HG03066 (cell line): ENCODE data around the gene FERMT2.

Experiments
- ATAC-seq: cut with Tn5 transposase; IDR thresholded peaks from one replicate; pipeline ENCODE4 v1.9.1; 2021; ENCODE audit warnings: low read depth; ENCODE audit not compliant: unreplicated experiment

Gene FERMT2

DNA sequence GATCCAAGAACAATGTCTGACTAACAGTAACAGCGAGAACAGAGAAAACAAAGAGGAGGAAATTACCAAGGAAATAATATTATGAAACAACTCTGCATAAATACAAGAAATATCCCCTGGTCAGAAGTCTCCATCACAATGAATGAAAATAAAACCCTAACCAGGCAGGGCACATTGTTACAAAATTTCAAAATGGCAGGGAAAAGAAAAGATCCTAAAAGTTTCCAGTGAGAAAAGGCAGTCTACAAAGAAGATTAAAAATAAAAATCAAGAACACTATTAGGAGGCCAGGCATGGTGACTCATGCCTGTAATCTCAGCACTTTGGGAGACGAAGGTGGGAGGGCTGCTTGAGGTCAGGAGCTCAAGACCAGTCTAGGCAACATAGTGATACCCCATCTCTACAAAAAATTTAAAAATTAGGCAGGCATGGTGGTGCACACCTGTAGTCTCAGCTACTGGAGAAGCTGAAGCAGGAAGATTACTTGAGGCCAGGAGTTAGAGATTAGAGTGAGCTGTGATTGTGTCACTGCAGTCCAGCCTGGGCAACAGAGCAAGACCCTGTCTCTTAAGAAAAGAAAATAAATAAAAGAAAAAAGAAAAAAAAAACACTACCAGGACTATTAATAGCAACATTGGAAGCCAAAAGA lies 47.8 kb downstream of the FERMT2 start:
- ATAC-seq, result no peak

DNA sequence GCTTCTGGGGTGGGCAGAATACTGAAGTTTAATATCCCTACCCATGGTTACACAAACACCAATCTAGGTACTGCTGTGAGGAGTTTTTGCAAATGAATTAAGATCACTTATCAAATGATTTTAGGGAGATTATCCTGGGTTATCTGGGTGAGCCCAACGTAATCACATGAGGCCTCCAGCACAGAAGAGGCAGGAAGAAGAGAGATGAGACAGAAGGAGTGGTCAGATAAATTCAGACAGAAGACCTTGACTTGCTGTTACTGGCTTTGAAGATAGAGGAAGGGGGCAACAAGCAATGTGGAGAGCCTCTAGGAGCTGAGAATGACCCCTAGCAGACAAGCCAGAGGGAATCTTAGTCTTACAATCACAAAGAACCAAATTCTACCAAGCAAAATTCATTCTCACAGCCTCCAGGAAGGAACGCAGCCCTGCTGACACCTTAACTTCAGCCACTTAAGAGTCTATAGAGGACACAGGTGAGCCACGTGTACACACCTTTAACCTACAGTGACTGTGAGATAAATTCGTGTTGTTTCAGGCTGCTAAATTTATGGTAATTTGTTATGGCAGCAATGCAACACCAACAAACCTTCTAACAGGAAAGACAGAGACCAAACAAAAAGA lies 49.4 kb downstream of the FERMT2 start:
- no peak for ATAC-seq

DNA sequence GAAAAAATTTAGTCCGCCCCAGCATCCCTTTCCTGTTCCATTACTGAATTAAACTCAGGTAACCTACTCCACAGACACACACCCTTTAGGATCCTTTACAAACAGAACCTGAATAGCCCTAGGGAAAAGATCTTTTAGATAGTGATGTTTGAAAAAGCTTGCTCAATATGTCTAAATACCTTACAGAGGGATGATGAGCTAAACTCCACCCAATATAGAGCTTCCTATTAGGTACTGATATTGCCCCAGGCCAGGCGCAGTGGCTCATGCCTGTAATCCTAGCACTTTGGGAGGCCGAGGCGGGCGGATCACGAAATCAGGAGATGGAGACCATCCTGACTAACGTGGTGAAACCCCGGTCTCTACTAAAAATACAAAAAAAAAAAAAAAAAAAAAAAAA lies 50.1 kb downstream of the FERMT2 start:
- no peak for ATAC-seq

DNA sequence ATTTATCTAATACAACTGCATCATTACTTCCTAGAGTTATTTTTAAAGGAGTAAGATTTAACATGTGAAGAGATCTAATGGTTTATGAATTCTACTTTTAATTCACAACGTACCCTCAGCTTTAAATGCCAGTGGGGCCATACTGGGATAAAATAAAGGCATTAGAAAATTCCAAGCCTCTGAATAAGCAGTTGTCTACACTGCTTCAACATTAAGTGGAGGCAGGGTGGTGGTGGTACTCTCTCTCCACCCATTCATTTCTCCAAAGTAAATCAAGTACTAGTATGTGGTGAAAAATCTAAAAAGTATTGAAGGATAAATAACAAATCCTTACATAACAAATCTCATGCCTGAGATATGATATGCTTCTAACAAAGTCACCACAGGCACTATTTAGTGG lies 52.4 kb downstream of the FERMT2 start:
- ATAC-seq, result no peak

DNA sequence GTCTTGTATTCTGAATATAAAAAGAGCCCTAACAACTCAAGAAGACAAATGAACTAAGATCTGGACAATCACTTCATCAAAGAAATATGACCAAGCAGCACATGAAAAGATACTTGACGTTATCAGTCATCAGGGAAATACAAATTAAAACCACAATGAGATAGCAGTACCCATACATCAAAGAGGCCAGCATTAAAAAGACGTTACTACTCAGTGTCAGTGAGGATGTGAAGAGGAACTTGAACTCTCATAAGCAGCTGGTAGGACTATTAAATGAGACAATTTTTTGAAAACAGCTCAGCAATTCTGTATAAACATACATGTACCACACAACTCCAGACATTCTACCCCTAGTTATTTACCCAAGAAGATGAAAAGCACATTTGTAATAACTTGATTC lies 55.9 kb downstream of the FERMT2 start:
- ATAC-seq, result no peak

DNA sequence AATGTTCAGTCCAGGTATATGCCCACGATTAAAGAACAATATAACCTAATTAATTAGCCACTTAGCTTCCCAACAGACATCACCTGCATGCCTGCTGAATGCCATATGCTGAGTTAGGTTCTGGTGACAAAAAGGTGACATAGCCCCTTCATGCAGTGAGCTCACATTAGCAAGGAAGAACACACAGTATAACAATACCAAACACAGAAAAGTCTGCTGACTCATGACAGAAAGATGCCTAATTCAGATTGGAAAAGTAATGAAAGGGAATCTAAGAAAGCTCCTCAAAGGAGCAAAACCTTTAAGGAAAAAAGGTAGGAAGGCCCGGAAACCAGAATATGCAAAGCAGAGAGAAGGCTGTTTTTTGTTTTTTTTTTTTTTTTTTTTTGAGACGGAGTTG lies 59.0 kb downstream of the FERMT2 start:
- ATAC-seq, result no peak

DNA sequence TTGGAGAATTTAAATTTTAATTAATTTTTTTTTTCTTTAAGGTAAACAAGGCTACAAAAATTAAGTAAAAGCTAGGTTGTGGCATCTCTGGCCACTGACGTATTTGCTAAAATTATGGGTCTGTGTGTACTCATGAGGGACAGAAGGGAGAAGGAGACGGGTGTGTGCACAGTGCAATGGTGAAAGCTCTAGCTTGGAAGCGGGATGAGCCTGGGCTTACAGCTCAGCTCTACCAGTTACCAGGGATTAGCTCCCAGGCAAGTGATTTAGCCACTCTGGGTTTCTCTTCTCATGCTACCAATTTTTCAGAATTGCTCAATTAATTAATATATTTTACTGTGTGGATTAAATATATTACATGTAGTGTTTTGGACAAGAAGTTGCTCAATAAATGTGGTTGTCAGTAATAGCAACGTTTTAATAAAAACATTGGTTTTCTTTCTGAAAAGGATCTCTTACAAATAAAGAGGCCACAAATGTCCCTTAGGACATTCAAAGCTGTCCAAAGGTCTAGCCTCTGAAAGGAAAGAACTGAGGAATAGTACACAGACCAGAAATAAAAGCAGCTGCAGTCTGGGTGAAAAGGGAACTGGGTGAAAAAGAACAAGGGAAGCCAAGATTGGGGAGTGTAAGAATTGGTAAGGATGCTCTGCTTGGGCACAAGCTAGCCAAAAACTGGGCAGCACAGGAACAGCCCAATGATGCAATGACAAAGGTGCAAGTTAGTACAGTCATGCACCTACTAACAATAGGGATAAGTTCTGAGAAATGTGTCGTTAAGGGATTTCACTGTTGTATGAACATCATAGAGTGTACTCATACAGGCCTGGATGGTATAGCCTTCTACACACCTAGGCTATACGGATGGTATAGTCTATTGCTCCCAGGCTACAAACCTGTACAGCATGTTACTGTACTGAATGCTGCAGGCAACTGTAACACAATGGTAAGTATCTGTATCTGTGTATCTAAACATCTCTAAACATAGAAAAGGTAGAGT lies 61.7 kb downstream of the FERMT2 start:
- ATAC-seq, result no peak

DNA sequence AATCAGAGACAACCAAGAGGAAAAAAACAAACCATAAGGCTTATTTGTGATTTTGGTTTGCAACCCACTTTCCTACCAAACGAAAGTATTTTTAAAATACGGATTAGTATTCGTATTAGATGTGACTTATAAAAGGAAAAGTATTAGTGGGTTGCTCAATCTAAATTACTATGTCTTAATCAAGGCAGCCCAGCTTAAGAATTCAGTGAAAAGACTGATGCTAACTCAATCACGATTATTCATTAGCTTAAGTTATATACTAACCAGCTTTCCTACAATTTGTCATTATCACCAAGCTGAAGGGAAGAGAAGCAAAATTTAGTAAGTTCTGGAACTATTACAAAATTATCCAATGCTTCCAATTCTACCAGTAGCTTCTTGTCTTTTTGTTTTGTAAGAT lies 62.7 kb downstream of the FERMT2 start:
- ATAC-seq, result no peak

DNA sequence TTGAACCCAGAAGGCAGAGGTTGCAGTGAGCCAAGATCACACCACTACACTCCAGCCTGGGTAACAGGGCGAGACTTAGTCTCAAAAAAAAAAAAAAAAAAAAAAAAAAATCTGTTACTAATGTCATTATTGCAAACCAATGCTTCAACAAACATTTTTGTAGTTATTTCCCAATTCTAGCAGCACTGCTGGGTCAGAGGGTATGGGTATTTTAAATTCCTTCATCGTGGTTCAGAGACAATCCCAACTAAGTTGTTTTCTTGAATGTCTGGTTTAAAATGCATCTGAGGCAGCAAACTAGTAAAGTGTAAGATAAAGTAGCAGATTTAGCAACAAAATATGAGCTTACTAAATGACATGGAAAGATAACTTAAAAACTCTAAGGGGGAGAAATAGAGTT lies 65.6 kb downstream of the FERMT2 start:
- no peak for ATAC-seq

DNA sequence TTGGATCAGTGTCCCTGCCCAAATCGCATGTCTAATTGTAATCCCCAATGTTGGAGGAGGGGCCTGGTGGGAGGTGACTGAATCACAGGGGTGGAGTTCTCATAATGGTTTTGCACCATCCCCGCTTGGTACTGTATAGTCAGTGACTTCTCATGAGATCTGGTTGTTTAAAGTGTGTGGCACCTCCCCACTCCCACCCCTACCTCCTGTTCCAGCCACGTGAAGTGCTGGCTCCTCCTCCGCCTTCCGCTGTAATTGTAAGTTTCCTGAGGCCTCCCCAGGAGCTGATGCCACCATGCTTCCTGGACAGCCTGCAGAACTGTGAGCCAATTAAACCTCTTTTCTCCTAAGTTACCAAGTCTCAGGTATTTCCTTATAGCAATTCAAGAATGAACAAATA lies 67.2 kb downstream of the FERMT2 start:
- no peak for ATAC-seq

DNA sequence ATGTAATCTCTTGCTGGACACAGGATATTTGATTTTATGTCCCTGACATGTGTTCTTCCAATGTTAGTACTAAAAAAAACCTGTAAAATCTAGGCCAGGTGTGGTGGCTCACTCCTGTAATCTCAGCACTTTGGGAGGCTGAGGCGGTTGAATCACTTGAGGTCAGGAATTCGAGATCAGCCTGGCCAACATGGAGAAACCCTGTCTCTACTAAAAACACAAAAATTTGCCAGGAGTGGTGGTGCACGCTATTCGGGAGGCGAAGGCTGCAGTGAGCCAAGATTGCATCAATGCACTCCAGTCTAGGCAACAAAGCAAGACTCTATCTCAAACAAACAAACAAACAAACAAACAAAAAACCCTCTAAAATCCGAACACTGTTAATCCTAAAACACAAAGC lies 68.0 kb downstream of the FERMT2 start:
- no peak for ATAC-seq

DNA sequence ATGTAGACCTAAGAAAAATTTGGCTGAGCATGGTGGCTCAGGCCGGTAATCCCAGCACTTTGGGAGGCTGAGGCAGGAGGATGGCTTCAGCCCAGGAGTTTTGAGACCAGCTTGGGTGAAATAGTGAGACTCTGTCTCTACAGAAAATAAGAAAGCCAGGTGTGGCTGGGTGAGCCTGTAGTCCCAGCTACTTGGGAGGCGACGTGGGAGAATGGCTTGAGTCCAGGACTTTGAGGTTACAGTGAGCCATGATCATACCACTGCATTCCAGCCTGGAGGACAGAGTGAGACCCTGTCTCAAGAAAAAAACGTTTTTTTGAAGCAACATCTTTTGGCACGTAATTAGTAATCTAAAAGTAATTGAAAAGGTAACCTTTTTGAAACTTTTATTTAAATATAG lies 70.9 kb downstream of the FERMT2 start:
- ATAC-seq, result no peak

DNA sequence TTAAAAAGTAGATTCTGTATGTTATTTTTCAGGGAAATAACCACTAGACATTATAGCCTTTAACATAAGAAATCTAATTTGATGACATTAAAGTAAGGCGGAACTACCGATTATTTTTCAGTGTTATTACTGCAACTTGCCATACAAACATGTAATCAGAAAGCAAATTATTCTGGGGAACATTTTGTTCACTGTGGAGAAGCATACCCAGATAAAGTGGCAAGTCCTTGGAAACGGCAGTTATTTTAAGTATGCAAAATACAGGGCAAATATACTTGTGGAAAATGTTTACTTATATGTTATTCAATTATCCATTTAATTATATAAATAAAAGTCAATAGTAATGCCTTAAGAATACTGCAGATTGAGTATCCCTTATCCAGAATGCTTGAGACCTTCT lies 71.9 kb downstream of the FERMT2 start:
- ATAC-seq, result no peak

DNA sequence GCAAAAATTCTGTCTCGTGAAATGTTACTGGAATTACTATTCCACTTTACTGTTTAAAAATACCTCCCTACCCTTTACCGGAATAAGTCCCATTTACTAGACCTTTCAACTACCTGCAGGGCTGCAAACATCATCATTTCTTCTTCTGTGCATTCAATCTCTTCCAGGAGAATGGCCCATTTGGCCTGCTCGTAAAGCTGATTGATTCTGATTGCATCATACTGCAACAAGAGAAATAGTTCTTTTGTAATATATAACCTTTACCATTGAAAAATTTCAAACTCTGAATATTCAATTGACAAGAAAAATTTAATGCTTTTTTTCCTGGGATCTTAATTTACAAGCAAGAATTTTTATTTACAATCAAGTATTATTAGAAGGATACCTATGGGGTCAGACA lies 72.4 kb downstream of the FERMT2 start:
- no peak for ATAC-seq

DNA sequence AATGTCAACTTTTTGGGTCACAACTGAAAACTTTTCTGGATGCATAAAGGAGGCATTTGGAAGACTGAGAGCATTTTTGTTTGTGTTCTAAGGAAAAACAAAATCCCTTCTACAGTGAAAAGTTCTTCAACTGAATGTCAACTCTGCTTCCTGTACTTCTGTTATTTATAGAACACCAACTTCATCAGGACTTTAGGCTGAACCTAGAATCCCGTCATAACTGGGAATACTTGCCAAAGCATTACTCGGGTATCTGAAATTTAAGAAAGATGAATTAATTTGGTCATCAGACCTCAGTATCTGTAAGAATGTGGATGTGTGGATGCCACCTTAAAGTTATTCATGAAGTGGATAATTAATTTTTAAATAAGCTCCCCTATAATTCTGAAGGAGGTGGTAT lies 73.2 kb downstream of the FERMT2 start:
- no peak for ATAC-seq

DNA sequence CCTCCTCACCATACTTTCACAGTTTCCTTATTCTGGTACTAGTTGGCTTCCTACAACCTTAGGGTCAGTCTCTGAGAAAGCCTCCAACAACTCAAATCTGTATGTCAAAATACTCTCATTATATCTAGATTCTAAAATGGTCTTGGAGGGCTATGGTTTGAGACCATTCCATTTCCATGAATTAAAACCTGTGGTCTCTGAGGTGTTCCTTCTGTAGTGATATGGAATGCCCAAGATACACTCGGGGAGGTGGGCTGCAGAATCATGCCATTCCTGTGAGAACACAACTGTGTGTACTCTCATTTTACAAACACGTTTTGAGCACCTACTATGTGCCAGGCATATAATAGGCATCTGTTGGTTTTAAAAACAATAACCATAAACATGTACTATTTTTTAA lies 74.0 kb downstream of the FERMT2 start:
- no peak for ATAC-seq

DNA sequence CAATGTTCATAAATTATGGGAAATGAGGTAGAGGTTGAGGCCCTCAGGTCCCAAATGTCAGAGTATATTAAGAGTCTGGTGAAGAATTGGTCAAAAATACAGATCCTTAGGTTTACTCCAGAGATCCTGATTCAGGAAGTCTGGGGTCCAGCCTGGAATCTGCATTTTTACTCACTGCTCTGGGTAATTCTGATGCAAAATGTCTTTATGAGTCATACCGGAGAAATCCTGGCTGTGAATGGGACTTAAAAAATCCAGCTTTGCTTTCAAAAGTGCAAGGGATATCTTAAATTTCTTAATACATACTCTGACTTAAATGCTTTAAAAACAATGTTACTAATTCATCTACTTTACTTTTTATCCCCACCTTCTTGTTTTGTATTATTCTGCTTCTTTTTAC lies 74.5 kb downstream of the FERMT2 start:
- ATAC-seq, result no peak

DNA sequence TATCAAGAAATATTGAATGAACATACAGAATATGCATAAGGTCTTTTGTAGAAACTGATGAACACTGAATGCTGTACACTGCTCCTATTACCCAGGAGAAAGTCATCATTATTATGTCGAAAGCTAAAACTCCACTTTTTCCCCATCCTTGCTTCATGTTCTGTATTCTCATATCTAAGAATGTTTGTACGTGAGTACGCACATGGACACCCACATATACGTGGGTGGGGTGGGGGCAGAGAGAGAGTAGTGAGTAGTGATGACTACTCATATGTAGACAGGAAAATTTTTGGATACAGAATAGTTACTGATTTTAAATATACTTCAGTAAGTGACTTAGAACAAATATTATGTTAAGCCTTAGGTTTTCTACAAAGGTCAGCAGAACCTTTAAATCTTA lies 75.1 kb downstream of the FERMT2 start:
- ATAC-seq, result no peak

DNA sequence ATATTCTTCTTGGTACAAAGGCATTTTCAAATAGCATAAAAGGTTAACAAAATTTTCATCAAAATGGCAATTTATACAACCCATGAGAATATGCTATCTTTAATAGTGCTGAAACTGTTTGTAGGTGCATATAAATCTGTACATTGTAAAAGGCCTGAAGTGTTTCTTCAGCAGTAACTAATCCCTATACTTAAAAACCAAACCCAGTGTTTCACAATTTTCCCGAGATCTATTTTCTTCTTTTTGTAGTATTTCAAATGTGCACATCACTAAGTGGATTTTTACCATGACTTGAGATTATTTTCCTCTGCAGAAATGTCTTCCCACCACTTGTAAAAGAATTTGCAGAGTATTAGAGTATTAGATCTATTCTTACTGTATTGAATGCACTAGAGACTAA lies 76.5 kb downstream of the FERMT2 start:
- ATAC-seq, result no peak

DNA sequence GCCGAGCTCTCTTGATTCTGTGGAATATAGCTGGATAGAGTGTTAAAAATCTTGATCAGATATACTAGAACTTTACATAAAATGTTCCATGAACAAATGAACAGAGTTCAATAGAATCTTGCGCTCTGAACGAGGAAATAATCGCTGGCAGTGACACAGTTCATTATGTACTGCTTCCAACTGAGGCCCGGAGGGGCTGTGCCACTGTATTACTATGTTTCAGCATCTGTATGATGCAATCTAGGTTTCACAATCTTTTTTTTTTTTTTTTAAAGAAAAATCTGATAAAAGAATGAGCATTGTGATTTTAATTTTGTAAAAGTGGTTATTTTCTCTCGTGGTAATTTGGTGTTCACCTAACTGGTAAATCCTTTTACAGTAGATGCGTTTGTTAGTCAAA lies 77.2 kb downstream of the FERMT2 start:
- no peak for ATAC-seq

DNA sequence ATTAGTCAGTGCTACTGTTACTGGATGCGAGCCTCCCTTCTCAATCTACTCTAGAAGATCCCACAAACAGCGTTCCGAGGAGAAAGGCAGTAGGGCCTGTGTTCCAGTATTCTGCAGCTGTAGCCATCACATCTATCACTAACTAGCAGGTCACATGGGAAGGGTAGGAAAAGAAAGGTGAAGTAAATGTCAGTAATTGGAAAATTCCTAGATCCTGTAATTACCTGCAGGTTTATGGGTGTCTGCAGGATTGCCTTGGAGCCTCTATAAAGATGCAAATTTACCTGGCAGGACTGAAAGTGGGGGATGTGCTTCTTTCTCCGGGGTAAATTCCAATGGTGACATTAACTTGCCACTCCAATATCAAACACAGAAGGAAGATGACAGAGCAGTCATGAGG lies 77.8 kb downstream of the FERMT2 start:
- no peak for ATAC-seq

DNA sequence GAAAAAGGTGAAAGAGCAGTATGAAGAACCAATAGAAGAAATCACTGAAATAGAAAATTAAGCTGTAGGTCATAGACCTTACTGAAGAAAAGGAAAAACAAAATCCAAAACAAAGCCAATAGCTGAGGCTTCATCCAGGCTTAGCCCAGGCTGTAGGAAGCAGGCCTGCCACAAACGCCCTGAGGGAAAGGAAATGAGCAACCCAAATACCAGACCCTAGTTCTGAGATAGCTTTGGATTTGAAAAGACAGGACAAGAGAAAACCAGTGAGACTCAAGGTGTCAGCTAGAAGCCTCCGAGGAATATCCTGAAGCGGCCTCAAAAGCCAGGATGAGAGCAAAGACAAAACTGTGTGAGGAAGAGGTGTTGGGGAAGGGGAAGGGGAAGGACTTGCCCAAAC lies 79.2 kb downstream of the FERMT2 start:
- ATAC-seq, result no peak
